HepG2 (cell line): Measurements from ENCODE around the gene VWA7. TPM values are rescaled to one million over a fixed set of nuclear protein-coding genes. Genes with fewer than 3 reads are reported as not detected.

ENCODE experiments used
- ADNP ChIP-seq: sonication (generic); formaldehyde crosslinking; IDR thresholded peaks from 2 replicates; pipeline ENCODE4 v1.4.0; 2020; ENCODE audit warnings: missing genetic modification reagents
- CSRNP2 ChIP-seq: sonication (generic); formaldehyde crosslinking; conservative IDR thresholded peaks from 2 replicates; pipeline ENCODE4 v1.8.0; 2022; ENCODE audit warnings: low read depth, missing genetic modification reagents
- DDIT3 ChIP-seq: sonication (generic); formaldehyde crosslinking; IDR thresholded peaks from 2 replicates; pipeline ENCODE4 v1.4.0; 2020; ENCODE audit warnings: mild to moderate bottlenecking, missing genetic modification reagents
- DMAP1 ChIP-seq: IDR thresholded peaks from 2 replicates; pipeline ENCODE4 v1.6.1; 2016
- FOXC1 ChIP-seq: sonication (generic); formaldehyde crosslinking; IDR thresholded peaks from 2 replicates; pipeline ENCODE4 v1.8.0; 2022; ENCODE audit warnings: mild to moderate bottlenecking, missing genetic modification reagents, borderline replicate concordance
- GATA4 ChIP-seq: sonication (generic); IDR thresholded peaks from 2 replicates; pipeline ENCODE4 v1.6.1; 2016; ENCODE audit warnings: antibody characterized with exemption, low read depth, borderline replicate concordance
- HINFP ChIP-seq: sonication (generic); formaldehyde crosslinking; IDR thresholded peaks from 2 replicates; pipeline ENCODE4 v1.4.0; 2020; ENCODE audit warnings: low read depth, mild to moderate bottlenecking, missing genetic modification reagents
- KLF15 ChIP-seq: sonication (generic); formaldehyde crosslinking; IDR thresholded peaks from 2 replicates; pipeline ENCODE4 v1.8.1; 2023; ENCODE audit warnings: borderline replicate concordance, mild to moderate bottlenecking, inconsistent platforms, missing genetic modification reagents, mixed read lengths
- MEIS1 ChIP-seq: sonication (generic); formaldehyde crosslinking; IDR thresholded peaks from 2 replicates; pipeline ENCODE4 v1.9.0; 2021; ENCODE audit warnings: mild to moderate bottlenecking, missing genetic modification reagents, moderate library complexity, borderline replicate concordance
- MIXL1 ChIP-seq: IDR thresholded peaks from 2 replicates; pipeline ENCODE4 v1.6.1; 2016
- ZNF34 ChIP-seq: sonication (generic); formaldehyde crosslinking; IDR thresholded peaks from 2 replicates; pipeline ENCODE4 v1.4.0; 2020; ENCODE audit warnings: mild to moderate bottlenecking, missing genetic modification reagents, borderline replicate concordance
- ZNF510 ChIP-seq: sonication (generic); formaldehyde crosslinking; IDR thresholded peaks from 2 replicates; pipeline ENCODE4 v1.4.0; 2020; ENCODE audit warnings: low read depth, mild to moderate bottlenecking, missing genetic modification reagents
- ZNF577 ChIP-seq: sonication (generic); formaldehyde crosslinking; IDR thresholded peaks from 2 replicates; pipeline ENCODE4 v1.4.0; 2020; ENCODE audit warnings: mild to moderate bottlenecking, low read depth, missing genetic modification reagents, borderline replicate concordance
- ZNF687 ChIP-seq: sonication (generic); formaldehyde crosslinking; IDR thresholded peaks from 2 replicates; pipeline ENCODE4 v1.5.1; 2020; ENCODE audit warnings: mild to moderate bottlenecking, missing genetic modification reagents, moderate library complexity
- polyA plus RNA-seq, 8 experiments: library from polyadenylated mRNA; depleted of rRNA in 3 of 8; stranded (reverse) in 7 of 8; unstranded in 1 of 8; fragments of >200 nt; fragmentation: Illumina TruSeq in 4 of 8; extraction: Trizol in 4 of 8; gene quantifications; 2 replicates each; pipeline versions ENCODE4 v1.2.1 to v1.2.3, GENCODE V29; 2011 to 2016; ENCODE audit warnings: low read depth in 4 of 8, missing spikeins in 1 of 8, mixed read lengths in 1 of 8; ENCODE audit not compliant: insufficient read depth in 1 of 8
- total RNA-seq, 5 experiments: library from RNA; depleted of rRNA; stranded (reverse); fragments of >200 nt; fragmentation: Illumina TruSeq; extraction: Trizol; gene quantifications; 2 replicates each; pipeline ENCODE4 v1.2.3, GENCODE V29; 2016; ENCODE audit warnings: low read depth in 1 of 5
- TF ChIP-seq, protein P1 (sequence below): IDR thresholded peaks from 2 replicates; pipeline ENCODE4 v1.6.1; 2012; ENCODE audit warnings: low read length, improper control_type of control experiment

Gene VWA7
- total and polyA plus RNA-seq, 2 of the 13 experiments (the other 11 are each of a cell fraction or from before 2014, with no cell fraction given), result 0.86 to 3.3 TPM

- TF ChIP-seq ZNF687 (peak; percentile 97), MEIS1 (CRISPR knock-in tag) (no peak), DMAP1 (CRISPR knock-in tag) (no peak), ADNP (CRISPR knock-in tag) (no peak), FOXC1 (0 out of 2 replicates have a peak, but pooled peaks have one; percentile 44), ZNF510 (CRISPR knock-in tag) (peak; percentile 87; the same call in 1 of the 2 replicates), DDIT3 (CRISPR knock-in tag) (no peak), MIXL1 (0 out of 2 replicates have a peak, but pooled peaks have one; percentile 27), HINFP (no peak; the same call in 1 of the 2 replicates), KLF15 (0 out of 2 replicates have a peak, but pooled peaks have one; percentile 51), GATA4 (peak; percentile 74; the same call in 1 of the 2 replicates), CSRNP2 (CRISPR knock-in tag) (no peak), ZNF34 (CRISPR knock-in tag) (no peak), ZNF577 (CRISPR knock-in tag) (no peak)
- TF ChIP-seq, protein P1, sequence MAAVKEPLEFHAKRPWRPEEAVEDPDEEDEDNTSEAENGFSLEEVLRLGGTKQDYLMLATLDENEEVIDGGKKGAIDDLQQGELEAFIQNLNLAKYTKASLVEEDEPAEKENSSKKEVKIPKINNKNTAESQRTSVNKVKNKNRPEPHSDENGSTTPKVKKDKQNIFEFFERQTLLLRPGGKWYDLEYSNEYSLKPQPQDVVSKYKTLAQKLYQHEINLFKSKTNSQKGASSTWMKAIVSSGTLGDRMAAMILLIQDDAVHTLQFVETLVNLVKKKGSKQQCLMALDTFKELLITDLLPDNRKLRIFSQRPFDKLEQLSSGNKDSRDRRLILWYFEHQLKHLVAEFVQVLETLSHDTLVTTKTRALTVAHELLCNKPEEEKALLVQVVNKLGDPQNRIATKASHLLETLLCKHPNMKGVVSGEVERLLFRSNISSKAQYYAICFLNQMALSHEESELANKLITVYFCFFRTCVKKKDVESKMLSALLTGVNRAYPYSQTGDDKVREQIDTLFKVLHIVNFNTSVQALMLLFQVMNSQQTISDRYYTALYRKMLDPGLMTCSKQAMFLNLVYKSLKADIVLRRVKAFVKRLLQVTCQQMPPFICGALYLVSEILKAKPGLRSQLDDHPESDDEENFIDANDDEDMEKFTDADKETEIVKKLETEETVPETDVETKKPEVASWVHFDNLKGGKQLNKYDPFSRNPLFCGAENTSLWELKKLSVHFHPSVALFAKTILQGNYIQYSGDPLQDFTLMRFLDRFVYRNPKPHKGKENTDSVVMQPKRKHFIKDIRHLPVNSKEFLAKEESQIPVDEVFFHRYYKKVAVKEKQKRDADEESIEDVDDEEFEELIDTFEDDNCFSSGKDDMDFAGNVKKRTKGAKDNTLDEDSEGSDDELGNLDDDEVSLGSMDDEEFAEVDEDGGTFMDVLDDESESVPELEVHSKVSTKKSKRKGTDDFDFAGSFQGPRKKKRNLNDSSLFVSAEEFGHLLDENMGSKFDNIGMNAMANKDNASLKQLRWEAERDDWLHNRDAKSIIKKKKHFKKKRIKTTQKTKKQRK, result no peak
These were observed 11.0 kb downstream of the VWA7 start (continued) for GRCh38 chr6:31765910-31766794.
